CD4-positive, alpha-beta T cell treated with Interleukin-2 at 100 ng/mL for 4 hours (primary cell): ENCODE results near the gene AKAIN1.

Source experiments
- DNase-seq: peaks from one replicate; pipeline ENCODE4 v3.0.0-alpha.2; 2020; ENCODE audit warnings: low spot score

AKAIN1 gene

GRCh38 chr18:5159080-5159479 lies 38.0 kb downstream of the AKAIN1 start:
- peak; percentile 3 for DNase-seq

GRCh38 chr18:5158587-5158986 lies 38.5 kb downstream of the AKAIN1 start:
- no peak for DNase-seq

DNA sequence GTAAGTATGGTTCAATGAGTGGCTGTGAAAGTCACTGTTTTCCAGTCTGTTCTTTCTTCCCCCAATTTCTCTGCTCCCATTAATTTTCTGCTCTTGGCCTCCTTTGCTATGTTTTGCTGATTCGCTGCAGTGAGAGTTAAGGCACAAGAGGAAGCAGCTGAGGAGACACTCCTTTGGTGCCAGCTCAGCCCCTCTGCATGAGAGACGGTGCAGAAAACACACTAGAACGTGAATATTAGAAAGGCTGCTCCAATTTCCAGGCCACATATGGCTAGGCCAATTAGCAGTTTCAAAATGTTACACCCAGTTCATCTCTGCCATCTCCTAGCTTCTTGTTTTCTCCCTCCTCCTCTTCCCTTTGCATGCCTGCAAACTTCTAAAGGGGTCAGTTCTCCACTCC lies 38.9 kb downstream of the AKAIN1 start:
- no peak for DNase-seq

DNA sequence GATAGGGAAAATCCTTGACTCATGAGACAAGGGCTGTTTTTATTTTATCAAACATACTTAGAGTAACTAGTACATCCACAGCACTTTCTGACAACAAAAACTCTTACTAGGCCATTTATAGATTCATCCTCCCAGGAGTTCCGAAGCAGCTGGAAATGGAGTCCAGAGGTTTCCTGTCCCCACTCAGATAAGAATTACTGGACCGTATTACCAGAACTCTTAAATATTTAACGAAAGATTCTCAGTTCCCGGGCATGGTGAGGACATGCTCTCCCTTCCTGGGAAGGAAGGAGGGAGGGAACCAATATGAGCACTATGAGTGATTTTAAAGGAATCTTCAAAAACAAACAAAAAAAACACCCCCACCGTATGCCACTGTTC lies 41.2 kb downstream of the AKAIN1 start:
- DNase-seq = no peak

GRCh38 chr18:5155218-5155906 lies 41.7 kb downstream of the AKAIN1 start:
- DNase-seq = no peak

DNA sequence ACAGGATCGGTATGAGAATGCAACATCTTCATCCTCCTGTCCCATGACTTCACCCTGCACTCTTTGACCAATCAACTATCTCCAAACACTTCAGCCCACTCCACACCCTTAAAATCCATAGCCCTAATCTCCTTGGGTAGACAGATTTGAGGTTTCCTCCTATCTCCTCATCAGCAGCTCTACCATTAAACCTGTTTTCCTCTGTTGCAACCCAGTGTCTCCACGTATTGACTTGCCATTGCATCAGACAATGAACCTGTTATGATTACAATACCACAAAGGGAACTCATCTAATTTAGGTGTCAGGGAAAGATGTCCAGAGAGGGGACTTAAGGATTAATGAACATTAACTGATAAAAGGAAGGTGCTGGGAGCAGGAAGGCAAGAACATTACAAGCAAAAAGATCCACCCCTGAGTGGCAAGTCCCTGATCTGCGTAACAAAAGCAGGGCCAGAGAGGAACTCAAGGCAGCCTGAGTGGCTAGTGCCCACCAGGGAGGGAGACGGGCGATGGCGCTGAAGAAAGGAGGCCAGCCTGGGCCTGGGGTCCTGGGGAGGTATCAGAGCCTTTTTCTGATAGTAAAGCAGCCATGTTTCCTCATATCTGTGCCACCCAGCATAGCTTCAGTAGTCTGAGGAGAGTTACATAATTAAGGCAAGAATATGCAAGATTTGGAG lies 44.6 kb downstream of the AKAIN1 start:
- DNase-seq = no peak

GRCh38 chr18:5150894-5151293 lies 46.2 kb downstream of the AKAIN1 start:
- no peak for DNase-seq

- no peak for DNase-seq
Observed at GRCh38 chr18:5146093-5146492, 51.0 kb downstream of the AKAIN1 start.

DNA sequence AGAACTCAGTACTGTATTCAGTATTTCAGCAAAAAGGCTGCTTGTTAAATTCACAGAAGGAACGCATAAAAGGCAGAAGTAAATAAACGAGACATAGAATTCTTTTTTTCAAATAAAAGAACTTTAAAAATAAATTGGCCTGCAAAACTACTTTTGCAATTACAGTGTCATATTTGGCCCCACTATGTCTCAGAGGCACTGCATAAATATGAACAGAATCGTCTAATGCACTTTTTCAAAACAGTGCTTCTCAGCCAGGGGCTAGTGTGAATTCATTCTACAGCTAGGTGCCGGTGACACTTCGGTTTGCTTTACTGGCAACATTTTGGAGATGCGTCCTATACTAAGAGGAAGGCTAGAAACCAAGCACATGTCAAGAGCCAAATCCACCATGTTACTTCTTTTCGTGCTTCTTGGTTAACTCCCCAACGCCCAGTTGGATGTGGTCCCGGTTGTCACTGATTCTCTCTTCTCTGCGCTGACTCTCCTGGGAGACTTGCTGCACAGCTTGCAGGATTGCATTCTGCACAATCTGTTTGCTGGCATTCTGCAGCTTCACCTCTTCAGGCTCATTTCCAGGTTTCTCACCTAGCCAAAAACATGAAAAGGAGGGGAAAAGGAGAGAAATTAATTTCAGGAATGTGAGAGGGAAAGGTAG lies 51.8 kb downstream of the AKAIN1 start:
- DNase-seq = no peak

DNA sequence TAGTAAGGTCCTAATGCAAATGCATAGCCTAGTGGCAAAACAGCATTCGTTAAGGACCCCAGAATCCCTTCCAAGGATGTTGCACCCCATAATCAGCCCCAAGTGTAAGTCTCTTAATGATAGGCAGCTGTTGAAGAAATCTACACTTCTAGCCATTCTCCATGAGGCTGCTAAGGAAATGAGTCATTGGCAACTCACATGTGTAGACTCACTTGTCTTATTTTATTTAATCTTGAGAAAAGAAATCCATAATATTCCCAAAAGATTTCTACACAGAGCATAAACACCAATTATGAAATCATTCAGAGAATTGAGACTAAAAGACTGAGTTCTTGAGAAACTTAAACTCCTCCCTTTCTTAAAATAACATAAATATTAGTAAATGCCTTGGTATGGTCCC lies 52.4 kb downstream of the AKAIN1 start:
- DNase-seq = no peak

DNA sequence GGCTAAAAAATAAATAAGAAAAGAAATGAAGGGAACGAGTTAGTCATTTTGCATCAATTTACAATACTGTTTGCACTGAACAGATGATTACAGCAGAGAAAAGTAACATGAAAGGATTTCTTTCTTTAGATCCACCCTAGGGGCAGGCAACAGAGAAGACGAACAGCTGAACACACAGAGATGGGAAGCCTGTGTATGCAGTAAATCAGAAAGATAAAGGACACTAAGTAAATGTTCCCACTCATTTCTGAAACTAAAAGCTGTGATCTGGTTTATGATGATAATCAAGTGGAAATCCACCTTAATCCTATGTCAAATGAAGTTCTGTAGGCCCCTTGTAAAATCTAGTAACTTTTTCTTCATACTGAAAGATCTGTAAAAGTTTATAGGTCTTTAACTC lies 54.2 kb downstream of the AKAIN1 start:
- no peak for DNase-seq

GRCh38 chr18:5142131-5142530 lies 54.9 kb downstream of the AKAIN1 start:
- DNase-seq = no peak

DNA sequence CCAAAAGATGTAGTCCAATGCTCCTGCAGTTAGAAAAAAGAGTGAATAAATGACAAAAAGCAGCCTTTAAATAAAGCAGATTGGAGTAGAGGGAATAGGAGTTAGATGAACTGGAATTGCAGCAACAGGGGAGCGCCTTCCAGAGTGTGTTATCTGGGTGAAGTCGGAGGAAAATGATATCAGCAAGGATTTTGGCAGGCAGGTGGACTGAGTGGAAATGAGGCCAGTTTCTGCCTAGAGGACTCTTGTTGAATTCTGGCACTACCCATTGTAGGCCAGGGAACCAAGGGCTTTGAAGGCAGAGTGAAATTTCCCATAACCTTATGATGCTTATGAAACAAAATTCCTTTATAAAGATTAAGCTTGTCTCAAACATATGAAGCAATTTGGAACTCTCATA lies 59.8 kb downstream of the AKAIN1 start:
- DNase-seq = no peak

DNA sequence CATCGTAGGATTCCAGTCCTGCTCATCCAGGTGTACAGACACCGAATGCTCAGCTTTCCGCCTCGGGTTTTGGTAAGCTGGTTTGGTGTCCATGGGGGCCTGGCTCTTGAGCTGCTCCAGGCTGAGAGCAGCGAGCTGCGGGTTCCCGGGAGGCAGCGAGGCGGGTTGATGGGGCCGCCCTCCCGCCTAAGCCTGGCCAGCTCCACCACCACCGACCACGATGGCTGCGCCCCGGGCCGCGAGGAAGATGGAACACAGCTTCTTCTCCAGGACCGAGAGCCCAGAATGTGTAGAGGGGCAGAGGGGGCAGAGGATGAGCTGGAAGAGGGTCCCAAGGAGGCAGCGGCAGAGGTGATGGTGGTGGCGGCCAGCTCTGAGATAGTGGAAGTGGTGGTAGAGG lies 64.1 kb downstream of the AKAIN1 start:
- no peak for DNase-seq

- no peak for DNase-seq
Observed at GRCh38 chr18:5122272-5122671, 74.8 kb downstream of the AKAIN1 start.

- DNase-seq = no peak
Observed at GRCh38 chr18:5110266-5110665, 86.8 kb downstream of the AKAIN1 start.

DNA sequence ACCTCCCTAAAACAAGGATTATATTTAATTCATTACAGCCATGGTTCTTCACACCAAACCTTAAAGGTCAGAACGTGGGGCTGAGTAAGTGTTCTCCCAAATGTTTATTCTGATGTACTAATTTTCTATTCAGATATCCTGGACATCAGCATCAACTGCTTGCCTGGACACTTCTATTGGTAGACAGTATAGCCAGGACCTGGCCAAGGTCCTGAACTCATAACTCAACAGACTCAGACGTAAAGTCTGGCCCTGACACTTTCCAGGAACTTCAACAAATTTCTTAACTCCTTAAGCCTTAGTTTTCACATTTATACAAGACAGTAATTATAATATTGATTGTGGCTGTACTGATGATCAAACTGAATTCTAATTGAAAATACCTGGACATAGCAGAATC lies 89.1 kb downstream of the AKAIN1 start:
- no peak for DNase-seq

DNA sequence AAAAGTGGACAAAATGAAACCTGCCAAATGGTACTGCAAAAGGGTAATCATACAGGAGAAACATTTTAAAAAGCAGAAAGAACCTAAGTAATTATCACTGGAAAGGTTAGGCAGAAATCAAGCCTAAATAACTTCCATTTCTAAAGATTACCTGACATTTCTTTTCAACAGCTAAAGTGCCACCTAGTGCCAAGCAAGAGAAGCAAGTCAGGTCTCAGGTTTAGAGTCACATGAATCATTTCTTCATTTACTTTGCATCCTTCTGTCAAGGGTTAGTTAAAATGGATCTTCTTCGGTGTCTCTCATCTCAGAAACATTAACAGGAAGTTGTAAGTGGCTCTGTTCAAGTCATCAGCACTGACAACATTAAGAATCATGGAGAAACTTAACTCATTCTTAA lies 90.3 kb downstream of the AKAIN1 start:
- no peak for DNase-seq

DNA sequence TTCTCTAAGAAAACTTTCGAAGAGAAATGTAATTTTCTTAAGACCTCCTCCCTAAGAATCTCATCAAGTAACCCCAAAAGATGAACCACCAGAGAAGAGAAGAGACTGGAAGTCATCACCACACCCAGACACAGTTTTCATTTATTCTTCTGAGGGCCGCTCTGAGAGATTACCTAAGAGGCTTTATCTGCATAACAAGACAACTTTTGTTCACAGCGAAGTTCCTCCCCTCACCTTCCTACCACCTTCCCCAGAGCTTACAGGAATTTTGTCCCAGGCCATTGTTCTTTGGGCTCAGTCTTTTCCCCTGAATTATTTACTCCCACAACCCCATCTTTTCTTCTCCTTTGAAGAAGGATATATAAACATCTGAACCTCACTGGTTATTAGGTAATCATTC lies 92.8 kb downstream of the AKAIN1 start:
- DNase-seq = no peak

- DNase-seq = no peak
Observed at GRCh38 chr18:5103693-5104092, 93.4 kb downstream of the AKAIN1 start.

GRCh38 chr18:5103286-5103685 lies 93.8 kb downstream of the AKAIN1 start:
- DNase-seq = no peak

- no peak for DNase-seq
Observed at GRCh38 chr18:5097116-5097703, 99.8 kb downstream of the AKAIN1 start.

- no peak for DNase-seq
Observed at GRCh38 chr18:5095239-5095638, 101.8 kb downstream of the AKAIN1 start.
